ENCODE data around the gene ERBB4.

DNA sequence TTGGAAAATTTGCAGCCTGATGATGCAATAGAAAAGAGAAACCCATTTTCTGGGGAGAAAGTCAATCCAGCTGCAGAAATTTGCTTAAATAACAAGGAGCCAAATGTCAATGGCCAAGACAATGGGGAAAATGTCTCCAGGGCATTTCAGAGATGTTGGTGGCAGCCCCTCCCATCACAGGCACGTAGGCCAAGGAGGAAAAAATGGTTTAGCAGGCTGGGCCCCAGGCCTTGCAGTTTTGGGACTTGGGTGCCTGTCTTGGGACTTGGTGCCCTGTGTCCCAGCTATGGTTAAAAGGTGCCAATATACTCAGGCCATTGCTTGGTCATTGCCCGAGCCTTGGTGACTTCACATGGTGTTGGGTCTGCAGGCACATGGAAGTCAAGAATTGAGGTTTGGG, 368.2 kb downstream of the ERBB4 start:
- TF ChIP-seq, protein P1, sequence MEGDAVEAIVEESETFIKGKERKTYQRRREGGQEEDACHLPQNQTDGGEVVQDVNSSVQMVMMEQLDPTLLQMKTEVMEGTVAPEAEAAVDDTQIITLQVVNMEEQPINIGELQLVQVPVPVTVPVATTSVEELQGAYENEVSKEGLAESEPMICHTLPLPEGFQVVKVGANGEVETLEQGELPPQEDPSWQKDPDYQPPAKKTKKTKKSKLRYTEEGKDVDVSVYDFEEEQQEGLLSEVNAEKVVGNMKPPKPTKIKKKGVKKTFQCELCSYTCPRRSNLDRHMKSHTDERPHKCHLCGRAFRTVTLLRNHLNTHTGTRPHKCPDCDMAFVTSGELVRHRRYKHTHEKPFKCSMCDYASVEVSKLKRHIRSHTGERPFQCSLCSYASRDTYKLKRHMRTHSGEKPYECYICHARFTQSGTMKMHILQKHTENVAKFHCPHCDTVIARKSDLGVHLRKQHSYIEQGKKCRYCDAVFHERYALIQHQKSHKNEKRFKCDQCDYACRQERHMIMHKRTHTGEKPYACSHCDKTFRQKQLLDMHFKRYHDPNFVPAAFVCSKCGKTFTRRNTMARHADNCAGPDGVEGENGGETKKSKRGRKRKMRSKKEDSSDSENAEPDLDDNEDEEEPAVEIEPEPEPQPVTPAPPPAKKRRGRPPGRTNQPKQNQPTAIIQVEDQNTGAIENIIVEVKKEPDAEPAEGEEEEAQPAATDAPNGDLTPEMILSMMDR (IDR thresholded peaks at IDR 0.05), result no peak
- TF ChIP-seq POLR2A (IDR thresholded peaks at IDR 0.05), result no peak
